Cardiac fibroblast (primary cell): ENCODE results near the gene MDM4.
"Not testable (repeated sequence)": the region's sequence is repeated elsewhere in the genome, so short reads cannot be mapped to it uniquely, and the experiment has no call there.

ENCODE experiments used
- DNase-seq, 2 donors: peaks; one replicate each; pipeline versions ENCODE4 v3.0.0 to v3.0.0-alpha.2; 2010; ENCODE audit warnings: low read depth in 2 of 2
- H3K4me3 ChIP-seq, 2 donors: replicated peaks in 1 of 2; 1 replicate in 1 of 2; 2 replicates in 1 of 2; pipeline ENCODE4 v1.5.1; 2011; ENCODE audit warnings: low read depth in 2 of 2, low read length in 2 of 2, mild to moderate bottlenecking in 2 of 2, moderate library complexity in 1 of 2
- CTCF ChIP-seq: IDR thresholded peaks from one replicate; pipeline ENCODE4 v1.5.1; 2011; ENCODE audit warnings: low read depth, mild to moderate bottlenecking, low read length, inconsistent platforms

Gene MDM4

GRCh38 chr1:204478921-204479320 lies 37.3 kb upstream of the MDM4 start:
- no peak for TF ChIP-seq CTCF
- DNase-seq = no peak
- H3K4me3 ChIP-seq = no peak overlapping the region

GRCh38 chr1:204479387-204480136 lies 36.6 kb upstream of the MDM4 start:
- no peak for DNase-seq
- H3K4me3 ChIP-seq = no peak overlapping the region
- TF ChIP-seq CTCF = no peak

GRCh38 chr1:204480515-204480914 lies 35.7 kb upstream of the MDM4 start:
- no peak for DNase-seq
- H3K4me3 ChIP-seq = no peak overlapping the region
- no peak for TF ChIP-seq CTCF

GRCh38 chr1:204483791-204484190 lies 32.4 kb upstream of the MDM4 start:
- DNase-seq = no peak
- no peak overlapping the region for H3K4me3 ChIP-seq
- no peak for TF ChIP-seq CTCF

GRCh38 chr1:204486513-204487255 lies 29.5 kb upstream of the MDM4 start:
- DNase-seq = not testable (repeated sequence)

GRCh38 chr1:204487256-204487615 lies 29.0 kb upstream of the MDM4 start:
- no peak for DNase-seq
- no peak overlapping the region for H3K4me3 ChIP-seq
- no peak for TF ChIP-seq CTCF

More at GRCh38 chr1:204486513-204487255, 29.5 kb upstream of the MDM4 start:
- H3K4me3 ChIP-seq = not testable (repeated sequence)

- no peak for TF ChIP-seq CTCF
- no peak for DNase-seq
- H3K4me3 ChIP-seq = no peak overlapping the region
These were observed 24.6 kb upstream of the MDM4 start for GRCh38 chr1:204491655-204492054.
